ENCODE measurements around the gene AFF1.

AFF1 gene

GRCh38 chr4:87090305-87090704, 155.5 kb downstream of the AFF1 start:
- no peak for DNase-seq

- no peak for DNase-seq
These were observed 157.8 kb downstream of the AFF1 start for GRCh38 chr4:87092389-87093141.

GRCh38 chr4:87093443-87094123, 158.8 kb downstream of the AFF1 start:
- peak; percentile 61 for DNase-seq

GRCh38 chr4:87097075-87097474, 162.3 kb downstream of the AFF1 start:
- no peak for DNase-seq

- no peak for DNase-seq
These were observed 165.4 kb downstream of the AFF1 start for GRCh38 chr4:87100168-87100567.

- DNase-seq = no peak
These were observed 166.9 kb downstream of the AFF1 start for GRCh38 chr4:87101543-87102199.

- no peak for DNase-seq
These were observed 168.3 kb downstream of the AFF1 start for GRCh38 chr4:87103086-87103485.

- peak; percentile 70 for DNase-seq
These were observed 168.9 kb downstream of the AFF1 start for GRCh38 chr4:87103691-87104187.

- DNase-seq = no peak
These were observed 170.5 kb downstream of the AFF1 start for GRCh38 chr4:87105101-87105845.

- peak; percentile 83 for DNase-seq
These were observed 173.3 kb downstream of the AFF1 start for GRCh38 chr4:87108142-87108546.

GRCh38 chr4:87109121-87109520, 174.3 kb downstream of the AFF1 start:
- DNase-seq = no peak

- DNase-seq = no peak
These were observed 175.1 kb downstream of the AFF1 start for GRCh38 chr4:87109945-87110344.

GRCh38 chr4:87112063-87112462, 177.3 kb downstream of the AFF1 start:
- no peak for DNase-seq

- DNase-seq = no peak
These were observed 179.6 kb downstream of the AFF1 start for GRCh38 chr4:87114245-87115062.

- DNase-seq = peak; percentile 77
These were observed 181.4 kb downstream of the AFF1 start for GRCh38 chr4:87116231-87116630.

- DNase-seq = no peak
These were observed 182.4 kb downstream of the AFF1 start for GRCh38 chr4:87117051-87117731.

GRCh38 chr4:87117732-87118075, 182.9 kb downstream of the AFF1 start:
- no peak for DNase-seq

GRCh38 chr4:87118421-87118820, 183.6 kb downstream of the AFF1 start:
- no peak for DNase-seq

- peak; percentile 82 for DNase-seq
These were observed 184.0 kb downstream of the AFF1 start for GRCh38 chr4:87118826-87119225.

GRCh38 chr4:87120010-87120409, 185.2 kb downstream of the AFF1 start:
- DNase-seq = no peak

- no peak for DNase-seq
These were observed 185.8 kb downstream of the AFF1 start for GRCh38 chr4:87120411-87121162.

Measured in fibroblast of skin of scalp (primary cell).